Measurements from ENCODE around the gene ARFRP1.

The ARFRP1 gene, protein sequence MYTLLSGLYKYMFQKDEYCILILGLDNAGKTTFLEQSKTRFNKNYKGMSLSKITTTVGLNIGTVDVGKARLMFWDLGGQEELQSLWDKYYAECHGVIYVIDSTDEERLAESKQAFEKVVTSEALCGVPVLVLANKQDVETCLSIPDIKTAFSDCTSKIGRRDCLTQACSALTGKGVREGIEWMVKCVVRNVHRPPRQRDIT

DNA sequence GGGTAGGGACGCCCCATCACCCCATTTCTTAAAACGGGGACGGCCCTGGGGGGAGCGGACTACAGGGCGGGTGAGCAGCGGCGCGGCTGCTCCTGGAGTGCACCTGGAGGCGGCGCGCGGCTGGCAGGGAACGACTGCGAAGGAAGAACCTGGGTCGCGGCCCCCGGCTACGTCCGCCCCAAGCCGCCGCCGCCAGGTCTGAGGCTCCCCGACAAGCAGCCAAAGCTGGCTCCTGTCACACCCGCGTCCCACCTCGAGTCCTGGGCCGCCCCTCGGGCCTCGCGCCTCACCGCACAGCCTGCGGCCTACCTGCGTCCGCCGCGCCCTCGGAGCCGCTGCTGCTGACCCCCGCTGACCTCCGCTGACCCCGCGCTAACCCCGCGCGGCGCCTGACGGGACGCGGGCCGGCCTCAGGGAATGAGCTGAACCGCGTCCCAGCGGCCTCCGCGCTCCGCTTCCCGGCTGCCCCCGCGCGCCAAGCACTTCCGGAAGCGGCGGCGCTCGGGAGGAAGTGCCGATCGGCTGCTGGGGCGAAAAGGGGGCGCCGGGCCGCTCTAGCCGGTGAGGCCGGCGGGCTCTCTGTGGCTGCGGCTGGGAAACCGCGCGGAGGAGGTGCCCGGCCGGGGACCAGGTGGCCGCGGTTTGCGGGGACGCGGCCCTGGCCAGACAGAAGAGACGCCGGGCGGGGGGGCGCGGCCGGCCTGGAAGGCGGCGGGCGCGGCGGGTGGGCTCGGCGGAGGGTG, at the start of gene ARFRP1, which contains the start of gene ZGPAT:
Gene ARFRP1, minus strand, starts transcription at position 419 of the 743 bp plus-strand sequence. CDS start 885 bp downstream, outside the sequence.
Gene ZGPAT, plus strand, starts transcription at position 482 of the 743 bp plus-strand sequence. CDS start 542 bp downstream, outside the sequence.
- DNase-seq, result peak; percentile 68 to 85

DNA sequence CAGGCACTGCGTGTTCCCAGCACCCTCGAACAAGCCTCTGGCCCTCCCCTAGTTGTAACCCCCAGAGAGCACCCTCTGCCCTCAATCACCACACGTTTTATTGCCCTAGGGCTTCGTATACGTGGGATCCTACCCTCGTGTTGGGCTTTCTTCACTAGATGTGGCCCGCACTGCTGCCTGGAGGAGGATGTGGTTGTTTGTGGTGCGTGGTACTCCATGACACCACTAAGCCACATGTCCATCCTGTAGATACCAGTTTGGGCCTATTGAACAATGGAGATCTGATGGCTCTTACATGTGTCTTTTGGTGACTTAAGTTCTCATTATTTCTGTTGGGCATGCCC, 48.8 kb upstream of the ARFRP1 start:
- no peak for DNase-seq

DNA sequence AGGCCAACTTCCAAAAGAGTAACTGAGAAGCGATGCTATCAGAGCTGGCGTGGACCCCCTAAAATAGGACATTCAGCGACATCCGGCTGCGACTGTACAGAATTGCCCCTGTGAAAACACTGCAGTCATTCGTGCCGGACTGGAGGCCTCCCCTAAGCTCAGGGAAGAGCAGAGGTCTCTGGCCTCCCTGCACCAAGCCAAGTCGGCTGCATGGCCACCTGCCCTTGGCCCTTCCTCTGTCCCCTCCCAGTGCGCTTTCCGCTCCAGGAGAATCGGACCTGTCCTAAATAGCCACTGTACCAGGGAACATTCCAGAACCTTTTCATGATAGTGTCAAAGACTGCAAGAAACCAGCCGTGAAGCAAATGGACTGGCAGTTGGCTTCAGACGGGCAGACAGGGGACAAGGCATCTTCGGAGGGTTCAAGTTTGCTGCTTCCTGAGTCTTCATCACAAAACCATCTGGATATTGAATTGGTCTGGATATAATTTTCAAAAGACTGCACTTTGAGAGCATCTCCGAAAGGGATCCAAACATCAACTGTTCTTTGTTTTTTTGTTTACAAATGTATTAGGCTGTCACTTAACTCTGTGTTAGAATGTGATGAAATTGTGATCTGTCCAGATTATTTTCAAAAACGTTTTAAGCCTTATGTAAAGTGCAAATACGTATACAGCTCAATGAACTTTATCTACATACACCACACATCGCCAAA, 48.3 kb upstream of the ARFRP1 start:
- no peak for DNase-seq

DNA sequence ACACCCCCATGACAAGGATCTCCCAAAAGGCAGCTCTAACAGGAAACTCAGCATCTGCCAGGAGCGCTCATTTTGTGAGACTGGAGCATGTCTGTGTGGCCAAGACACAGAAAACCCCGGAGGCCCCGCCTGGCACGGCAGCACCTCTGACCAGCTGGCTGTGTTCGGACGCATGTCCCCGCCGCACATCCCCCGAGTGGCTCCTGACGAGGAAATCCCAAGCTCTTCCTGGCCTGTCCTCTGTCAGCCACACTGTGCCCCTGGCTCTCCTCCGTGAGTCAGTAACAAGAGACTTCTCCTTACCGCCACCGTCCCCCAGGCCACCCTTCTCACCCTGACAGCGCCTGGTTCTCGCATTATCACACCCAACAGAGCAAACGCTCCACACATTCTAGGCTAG, 46.2 kb upstream of the ARFRP1 start:
- DNase-seq, result no peak

DNA sequence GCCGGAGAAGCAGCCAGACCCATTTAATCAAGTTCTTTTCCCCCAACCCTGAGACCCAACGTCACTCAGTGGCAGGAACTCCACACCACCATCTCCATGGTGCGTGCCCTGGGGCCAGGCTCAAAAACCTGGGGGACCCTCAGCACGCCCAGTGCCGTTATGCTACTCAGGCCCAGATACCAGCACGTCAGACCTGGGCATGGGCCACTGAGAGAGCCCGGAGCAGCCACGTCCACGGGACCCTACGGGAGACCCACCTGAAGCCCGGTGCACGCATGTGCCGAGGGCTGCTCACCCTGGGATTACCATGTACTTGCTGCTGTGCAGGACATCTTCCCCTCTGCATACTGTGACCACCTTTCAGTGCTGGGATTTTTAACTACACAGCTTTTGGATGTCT, 45.6 kb upstream of the ARFRP1 start:
- DNase-seq, result no peak

DNA sequence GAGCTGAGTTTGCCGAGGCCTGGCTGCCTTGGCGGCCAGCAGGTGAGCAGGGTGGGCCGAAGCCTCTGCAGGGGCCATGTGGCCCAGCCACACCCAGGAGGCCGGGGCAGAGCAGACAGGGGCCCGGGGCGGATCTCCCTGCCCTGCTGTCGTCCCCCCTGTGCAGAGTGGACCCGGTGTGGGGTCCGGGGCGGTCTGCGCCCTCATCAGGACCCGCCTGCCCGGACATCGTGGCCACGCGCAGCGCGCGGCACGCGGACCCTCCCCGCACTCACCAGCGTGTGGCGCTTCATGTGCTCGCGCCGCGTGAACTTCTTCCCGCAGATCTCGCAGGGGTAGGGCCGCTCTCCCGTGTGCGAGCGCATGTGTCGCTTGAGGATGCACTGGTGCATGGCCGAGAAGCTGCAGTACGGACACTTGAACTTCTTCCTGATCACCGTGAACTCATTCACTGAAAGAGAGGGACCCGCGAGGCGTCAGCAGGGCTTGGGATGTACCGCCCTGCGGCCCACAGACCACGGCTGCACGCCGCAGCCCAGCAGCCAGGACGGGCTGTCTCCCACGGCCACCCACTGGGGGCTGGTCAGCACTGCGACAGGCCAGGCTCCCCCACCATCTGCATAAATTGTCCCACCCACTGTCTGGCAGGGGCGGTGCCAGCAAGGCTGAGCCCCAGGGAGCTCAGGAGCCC, 44.8 kb upstream of the ARFRP1 start:
- no peak for DNase-seq

DNA sequence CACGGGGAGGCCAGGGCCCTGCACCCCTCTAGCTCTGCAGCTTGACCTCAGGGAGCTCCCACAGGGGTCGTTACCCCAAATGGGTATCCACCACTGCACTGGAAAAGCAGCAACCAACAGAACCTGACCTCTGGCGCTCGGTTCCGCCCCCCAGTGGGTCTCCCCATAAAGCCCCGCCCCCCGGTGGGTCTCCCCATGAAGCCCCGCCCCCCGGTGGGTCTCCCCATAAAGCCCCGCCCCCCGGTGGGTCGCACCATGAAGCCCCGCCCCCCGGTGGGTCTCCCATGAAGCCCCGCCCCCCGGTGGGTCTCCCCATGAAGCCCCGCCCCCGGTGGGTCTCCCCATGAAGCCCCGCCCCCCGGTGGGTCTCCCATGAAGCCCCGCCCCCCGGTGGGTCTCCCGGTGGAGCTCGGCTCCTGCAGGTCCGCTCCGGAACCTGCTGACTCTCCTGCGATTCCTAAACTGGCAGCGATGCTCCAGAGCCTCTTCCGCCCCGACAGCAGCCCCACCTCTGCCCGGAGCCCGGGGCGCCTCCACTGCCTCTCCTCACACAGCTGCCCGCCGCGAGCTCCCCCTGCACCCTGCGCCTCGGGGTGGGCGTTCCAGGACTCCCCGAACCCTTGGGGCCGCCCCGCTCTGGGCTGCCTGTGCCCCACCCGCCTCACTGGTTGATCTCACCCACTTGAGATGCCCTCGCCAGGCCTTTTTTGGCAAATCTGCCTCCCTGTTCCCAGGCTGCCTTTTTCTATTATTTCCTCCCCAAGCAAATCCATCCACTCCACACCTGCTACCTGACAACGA, 43.9 kb upstream of the ARFRP1 start:
- no peak for DNase-seq

DNA sequence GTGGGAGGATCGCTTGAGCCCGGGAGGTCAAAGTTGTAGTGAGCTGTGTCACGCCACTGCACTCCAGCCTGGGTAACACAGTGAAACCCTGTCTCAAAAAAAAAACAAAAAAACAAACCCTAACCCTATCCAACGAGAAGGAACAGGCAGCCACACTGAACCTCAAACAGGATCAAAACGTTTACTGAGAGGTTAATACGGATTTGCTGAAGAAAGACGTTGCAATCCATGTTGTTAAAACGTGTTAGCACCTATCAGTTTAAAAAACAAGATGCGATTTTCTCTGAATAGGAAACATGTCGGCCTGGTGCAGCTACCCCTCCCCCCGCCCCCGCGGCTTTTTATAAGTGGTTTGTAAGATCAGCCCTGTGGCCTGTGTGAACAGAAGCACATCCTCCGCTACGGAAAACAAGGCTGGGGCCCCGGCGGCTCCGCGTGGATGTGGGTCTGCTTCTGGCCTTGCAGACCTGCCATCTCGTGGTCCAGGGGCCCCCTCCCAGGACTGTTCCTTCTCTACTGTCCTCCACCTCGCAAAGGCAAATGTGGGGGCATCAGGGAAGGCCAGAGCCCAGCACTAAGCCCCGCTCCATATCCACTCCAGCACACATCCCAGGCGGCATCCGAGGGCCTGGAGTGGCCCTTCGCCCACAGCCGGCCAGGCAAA, 43.2 kb upstream of the ARFRP1 start:
- no peak for DNase-seq

DNA sequence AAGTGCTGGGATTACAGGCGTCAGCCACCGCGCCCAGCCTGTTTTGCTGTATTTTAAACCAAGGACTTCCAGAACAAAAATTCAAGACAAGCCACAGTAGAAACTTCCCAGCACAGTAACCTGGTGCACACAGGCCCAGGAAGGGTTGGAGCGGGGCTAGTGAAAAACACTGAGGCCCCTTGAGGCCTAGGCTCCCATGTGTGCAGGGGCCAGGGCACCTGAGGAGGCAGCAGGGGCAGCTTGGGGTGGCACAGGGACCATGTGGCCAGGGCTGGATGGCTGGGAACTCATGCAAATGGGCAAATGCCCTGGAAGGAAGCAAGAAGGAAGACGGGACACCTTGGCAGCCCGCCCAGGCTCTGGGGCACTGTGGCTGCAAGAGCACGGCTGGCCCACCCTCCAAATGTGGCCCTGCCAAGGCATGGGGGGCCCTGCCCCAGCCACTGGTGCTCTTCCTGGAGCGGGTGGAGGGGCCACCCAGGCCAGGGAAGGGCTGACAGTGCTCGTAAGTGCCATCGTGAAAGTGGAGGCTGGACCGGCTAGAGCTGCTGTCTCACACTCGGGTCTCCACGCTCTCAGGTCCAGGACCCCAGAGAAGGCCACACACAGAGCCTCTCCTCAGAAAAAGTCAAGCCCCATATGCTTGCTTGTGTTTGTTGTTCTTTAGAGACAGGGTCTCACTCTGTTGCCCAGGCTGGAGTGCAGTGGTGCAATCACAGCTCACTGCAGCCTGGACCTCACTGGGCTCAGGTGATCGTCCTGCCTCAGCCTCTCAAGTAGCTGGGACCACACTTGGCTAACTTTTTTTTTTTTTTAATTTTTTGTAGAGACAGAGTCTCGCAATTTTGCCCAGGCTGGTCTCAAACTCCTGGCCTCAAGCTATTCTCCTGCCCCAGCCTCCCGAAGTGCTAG, 42.1 kb upstream of the ARFRP1 start:
- no peak for DNase-seq

DNA sequence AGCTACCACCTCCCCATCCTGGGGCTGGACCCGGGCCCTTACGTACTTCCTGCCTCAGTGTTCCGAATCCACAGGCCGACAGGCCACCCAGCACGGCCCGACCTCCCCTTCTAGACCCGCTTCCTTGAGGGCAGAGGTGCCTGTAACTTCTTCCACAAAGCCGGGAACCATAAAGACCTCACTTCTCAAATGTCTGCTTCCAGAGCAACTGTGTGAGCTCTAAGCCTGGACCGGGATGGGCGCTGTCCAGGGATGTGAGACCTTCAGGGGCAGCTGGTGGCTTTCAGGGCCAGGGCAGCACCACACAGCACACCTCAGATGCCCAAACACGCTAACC, 41.1 kb upstream of the ARFRP1 start:
- DNase-seq, result no peak

DNA sequence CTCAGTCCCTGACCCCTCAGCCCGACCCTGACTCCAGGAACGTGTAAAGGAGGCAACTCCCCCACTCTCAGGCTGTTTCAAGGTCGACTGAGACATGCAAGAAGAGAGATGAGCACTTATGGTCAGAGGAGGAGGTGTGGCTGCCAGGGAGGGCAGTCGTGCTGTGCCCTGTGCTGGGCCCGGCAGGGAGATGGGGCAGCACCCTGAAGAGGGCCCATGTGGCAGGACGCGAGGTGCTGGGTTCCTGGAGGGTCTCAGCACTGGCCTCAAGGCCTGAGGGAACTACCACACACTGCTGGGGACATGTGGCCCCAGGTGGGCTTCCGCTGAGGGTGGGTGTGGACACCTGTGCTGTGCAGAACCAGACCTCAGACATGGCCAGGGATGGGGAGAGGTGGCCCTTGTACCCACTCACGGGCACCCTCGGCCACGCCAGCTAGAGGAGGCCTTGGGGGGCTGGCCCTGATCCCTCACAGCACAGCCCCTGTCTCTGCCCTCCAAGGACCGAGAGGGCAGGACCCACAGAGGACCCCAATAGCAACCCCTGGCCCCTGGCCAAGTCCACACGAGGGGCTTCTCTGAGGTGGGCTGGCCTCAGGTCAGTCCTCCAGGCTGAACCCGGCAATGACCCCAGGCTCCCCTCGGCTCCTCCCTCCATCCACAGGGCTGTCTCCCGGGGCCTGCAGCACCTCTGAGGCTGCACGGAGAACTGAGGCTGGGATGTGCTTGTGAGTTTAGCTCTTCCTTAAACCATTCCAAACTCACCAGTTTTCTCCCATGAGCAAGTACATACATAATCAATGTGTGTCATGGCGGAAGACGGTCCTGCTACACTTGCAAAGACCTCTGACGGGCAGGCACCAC, 40.5 kb upstream of the ARFRP1 start:
- no peak for DNase-seq

DNA sequence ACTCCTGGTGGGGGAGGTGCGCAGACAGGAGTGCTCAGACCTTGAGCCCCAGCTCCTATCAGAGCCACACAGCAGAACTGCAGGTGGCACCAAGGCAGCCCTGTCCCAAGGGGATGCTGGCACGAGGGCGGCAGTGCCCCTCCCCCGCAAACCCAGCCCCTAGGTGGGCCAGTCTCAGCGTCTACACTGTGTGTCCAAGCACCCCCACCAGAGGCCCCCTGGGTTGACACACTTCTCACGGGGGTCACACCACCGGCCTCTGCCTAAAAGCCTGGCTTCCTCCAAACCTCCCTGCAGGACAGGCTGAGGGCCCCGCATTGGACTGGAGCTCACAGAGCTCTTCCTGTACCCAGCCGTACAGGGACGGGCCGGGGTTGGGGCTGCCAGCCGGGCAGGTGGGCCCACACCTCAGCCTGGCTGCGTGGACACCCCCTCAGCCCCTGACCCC, 39.9 kb upstream of the ARFRP1 start:
- DNase-seq, result no peak

DNA sequence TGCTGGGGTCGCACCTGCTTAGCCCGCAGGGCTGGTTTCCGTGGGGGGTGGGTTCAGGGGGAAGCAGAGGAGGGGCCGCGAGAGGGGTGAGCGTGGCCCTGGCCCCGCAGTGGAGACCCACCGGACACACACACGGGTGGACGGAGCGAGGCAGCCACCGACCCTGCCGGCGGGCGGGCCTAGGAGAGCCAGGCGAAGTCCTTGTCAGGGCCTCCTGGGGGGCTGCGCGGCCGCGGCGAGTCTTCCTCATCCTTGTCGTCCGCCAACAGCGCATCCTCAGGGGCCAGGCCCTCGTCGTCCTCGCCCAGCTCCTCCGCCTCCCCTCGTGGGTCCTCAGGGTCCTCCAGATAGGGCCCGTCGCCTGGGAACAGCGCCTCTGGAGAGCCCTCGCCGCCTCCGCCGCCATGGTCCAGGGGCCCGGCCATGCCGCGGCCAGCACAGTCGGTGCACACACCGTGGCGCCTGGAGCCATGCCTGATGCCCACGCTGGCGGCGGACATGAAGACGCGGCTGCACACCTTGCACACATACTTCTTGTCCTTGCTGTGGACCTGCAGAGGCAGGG, 39.1 kb upstream of the ARFRP1 start:
- no peak for DNase-seq

DNA sequence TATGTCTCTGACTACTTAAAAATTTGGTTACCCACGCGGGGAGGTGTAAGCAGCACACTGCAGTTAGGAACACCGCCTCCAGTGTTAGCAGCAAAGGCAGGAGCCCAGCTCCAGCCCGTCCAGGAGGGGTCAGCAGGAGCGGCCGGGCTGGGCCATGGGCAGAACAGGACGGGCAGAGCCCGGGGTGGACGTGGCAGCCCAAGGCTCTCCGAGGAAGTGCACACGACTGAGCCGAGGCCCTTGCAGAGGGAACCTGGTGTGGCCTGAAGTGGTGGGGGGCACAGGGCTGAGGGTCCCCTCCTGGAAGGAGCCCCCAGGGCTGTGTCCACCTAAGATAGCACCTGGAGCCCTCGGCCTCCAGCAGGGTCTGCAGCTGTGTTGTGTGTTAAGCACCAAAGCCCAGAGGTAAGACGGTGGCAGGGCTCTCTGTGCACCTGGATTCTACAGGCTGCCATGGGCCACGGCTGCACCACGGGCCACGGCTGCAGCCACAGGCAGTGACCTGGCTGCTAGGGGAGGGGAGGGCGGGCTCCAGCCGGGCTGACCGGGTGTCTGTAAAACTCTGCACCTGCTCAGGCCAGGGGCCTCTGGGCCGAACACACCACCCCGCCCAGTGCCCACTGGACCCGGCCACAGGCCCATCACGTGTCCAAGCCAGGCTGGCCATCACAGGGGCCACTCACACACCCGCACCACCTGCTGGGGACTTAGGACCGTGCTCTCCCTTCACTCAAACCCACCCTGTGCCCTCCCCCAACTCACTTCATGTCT, 38.4 kb upstream of the ARFRP1 start:
- no peak for DNase-seq

DNA sequence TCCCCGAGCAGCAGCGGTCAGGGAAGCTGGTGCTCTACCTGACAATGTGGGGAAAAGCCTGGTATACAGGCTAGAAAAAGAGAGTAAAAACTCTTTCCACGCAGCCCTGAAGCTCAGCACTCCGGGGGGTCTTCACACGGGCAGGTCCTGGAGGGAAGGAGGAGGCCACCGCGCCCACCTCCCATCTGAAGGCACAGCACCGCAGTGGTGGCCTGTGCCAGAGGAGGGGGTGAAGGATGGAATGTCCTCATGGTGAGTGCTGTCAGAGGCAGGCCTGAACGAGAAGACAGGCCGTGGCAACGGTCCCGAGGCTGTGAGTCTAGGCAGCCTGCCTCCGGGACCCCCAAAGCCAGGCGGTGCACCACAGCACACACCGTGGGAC, 37.6 kb upstream of the ARFRP1 start:
- no peak for DNase-seq

DNA sequence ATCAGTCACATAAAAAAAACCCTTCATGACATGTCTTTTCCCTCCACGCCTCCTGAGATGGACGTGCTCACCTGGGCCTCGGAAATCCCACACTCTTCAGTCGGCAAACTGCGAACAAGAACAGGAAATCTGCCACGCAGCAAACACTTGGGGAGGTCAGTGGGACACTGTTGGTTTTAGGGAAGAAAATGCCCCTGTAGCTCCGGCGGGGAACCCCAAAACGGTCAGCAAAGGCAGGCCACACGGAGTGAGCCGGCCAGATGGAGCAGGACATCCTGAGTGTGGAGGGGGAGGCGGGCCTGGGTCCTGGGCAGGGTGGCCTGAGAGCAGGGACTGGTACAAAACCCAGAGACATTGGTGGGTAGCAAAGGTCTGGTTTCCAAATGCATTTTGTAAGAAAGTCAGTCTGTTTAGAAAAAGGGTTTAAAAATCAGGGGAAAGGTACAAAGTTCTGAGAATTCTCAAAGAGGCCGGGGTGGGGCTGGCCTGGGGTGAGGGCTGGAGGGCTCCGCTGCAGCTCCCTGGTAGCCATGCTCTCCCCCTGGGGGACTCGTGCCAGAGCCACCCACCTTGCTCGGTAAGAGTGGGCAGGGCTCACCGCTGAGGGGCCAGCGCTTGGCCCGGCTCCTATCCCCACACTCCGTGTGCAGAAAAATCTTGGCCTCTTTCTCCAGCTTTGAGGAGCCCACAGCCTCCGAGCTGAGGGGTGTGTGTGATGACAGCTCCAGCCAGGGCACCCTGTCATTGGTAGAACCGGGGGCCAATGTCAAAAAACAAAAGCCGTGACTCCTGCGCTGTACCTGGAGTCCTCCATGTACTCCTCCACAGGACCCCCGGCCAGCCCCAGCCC, 37.0 kb upstream of the ARFRP1 start:
- DNase-seq, result no peak

DNA sequence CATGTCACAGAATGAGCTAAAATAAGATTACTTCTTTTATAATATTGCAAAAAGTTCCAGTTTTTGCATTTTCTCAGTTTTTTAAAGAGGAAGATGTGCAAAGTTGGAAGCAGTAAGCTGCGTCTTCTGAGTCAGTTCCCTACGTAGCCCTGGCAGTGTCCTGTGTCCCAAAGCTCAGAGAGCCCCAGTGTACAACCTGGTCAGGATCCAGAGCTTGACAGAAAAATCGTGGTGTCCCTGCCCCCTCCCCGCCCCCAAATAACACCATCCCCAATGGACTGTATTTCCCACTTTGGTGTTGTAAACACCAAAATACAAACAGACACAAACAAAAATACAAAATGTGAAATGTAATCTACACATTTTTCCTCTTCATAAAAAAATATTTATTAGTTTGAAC, 36.4 kb upstream of the ARFRP1 start:
- no peak for DNase-seq

Measured in bone marrow (tissue), 2 donors.